NCI-H1092 treated with DMSO at 0.1 percent for 48 hours (cell line): Measurements from ENCODE around the gene ATP6V1B1.
"Not testable (repeated sequence)": the region's sequence is repeated elsewhere in the genome, so short reads cannot be mapped to it uniquely, and the experiment has no call there.

Experiments
- DNase-seq: peaks from one replicate; lab custom pipeline; 2025; lab: John Stamatoyannopoulos, UW

Gene ATP6V1B1

GRCh38 chr2:70991142-70991541 is 55.4 kb downstream of the ATP6V1B1 start:
- DNase-seq, result no peak

- DNase-seq, result no peak
Observed at GRCh38 chr2:70991742-70992141, 56.0 kb downstream of the ATP6V1B1 start.

GRCh38 chr2:70992945-70993853 is 57.5 kb downstream of the ATP6V1B1 start:
- no peak for DNase-seq

GRCh38 chr2:70994009-70994698 is 58.5 kb downstream of the ATP6V1B1 start:
- peak; percentile 4 for DNase-seq

GRCh38 chr2:70994699-70995425 is 59.2 kb downstream of the ATP6V1B1 start, which contains the start of gene TEX261:
Gene TEX261, minus strand, starts transcription at chr2:70994873. Its CDS starts 116 bp downstream, at chr2:70994757.
- peak; percentile 82 for DNase-seq

- DNase-seq, result peak; percentile 28
Observed at GRCh38 chr2:70995426-70995729, 59.7 kb downstream of the ATP6V1B1 start.

GRCh38 chr2:70998885-70999284 is 63.2 kb downstream of the ATP6V1B1 start:
- DNase-seq, result not testable (repeated sequence)

GRCh38 chr2:70999362-70999761 is 63.7 kb downstream of the ATP6V1B1 start:
- no peak for DNase-seq

GRCh38 chr2:70999931-71000330 is 64.2 kb downstream of the ATP6V1B1 start:
- not testable (repeated sequence) for DNase-seq

GRCh38 chr2:71000780-71001591 is 65.3 kb downstream of the ATP6V1B1 start:
- DNase-seq, result peak; percentile 41

- no peak for DNase-seq
Observed at GRCh38 chr2:71001592-71001927, 65.9 kb downstream of the ATP6V1B1 start.

GRCh38 chr2:71001981-71002570 is 66.4 kb downstream of the ATP6V1B1 start:
- DNase-seq, result no peak

- DNase-seq, result no peak
Observed at GRCh38 chr2:71003396-71003795, 67.7 kb downstream of the ATP6V1B1 start.

GRCh38 chr2:71003966-71004755 is 68.5 kb downstream of the ATP6V1B1 start:
- DNase-seq, result no peak

GRCh38 chr2:71004857-71005256 is 69.2 kb downstream of the ATP6V1B1 start:
- DNase-seq, result no peak

GRCh38 chr2:71005271-71006202 is 69.8 kb downstream of the ATP6V1B1 start:
- no peak for DNase-seq

- DNase-seq, result no peak
Observed at GRCh38 chr2:71006323-71006722, 70.6 kb downstream of the ATP6V1B1 start.

GRCh38 chr2:71006955-71007799 is 71.5 kb downstream of the ATP6V1B1 start:
- DNase-seq, result no peak

- no peak for DNase-seq
Observed at GRCh38 chr2:71008342-71008741, 72.6 kb downstream of the ATP6V1B1 start.
